Neuronal stem cell (in vitro differentiated cells): ENCODE data around the gene ARHGEF37.
"Not testable (repeated sequence)": the region's sequence is repeated elsewhere in the genome, so short reads cannot be mapped to it uniquely, and the experiment has no call there.

ENCODE experiments used
- DNase-seq: peaks from one replicate; pipeline ENCODE4 v3.0.0-alpha.2; 2013; ENCODE audit warnings: low spot score
- H2AFZ ChIP-seq: one replicate; pipeline ENCODE4 v1.6.1; 2013; ENCODE audit warnings: mild to moderate bottlenecking, low read length, inconsistent platforms
- H2AK5ac ChIP-seq: 2 replicates; pipeline ENCODE4 v1.6.1; 2013; ENCODE audit warnings: low read depth, mild to moderate bottlenecking, inconsistent platforms, low read length, moderate library complexity, mixed read lengths
- H2BK120ac ChIP-seq: 2 replicates; pipeline ENCODE4 v1.6.1; 2013; ENCODE audit warnings: low read depth, mild to moderate bottlenecking, inconsistent platforms, low read length, moderate library complexity, mixed read lengths
- H2BK12ac ChIP-seq: one replicate; pipeline ENCODE4 v1.6.1; 2013; ENCODE audit warnings: low read length, inconsistent platforms
- H2BK15ac ChIP-seq: 2 replicates; pipeline ENCODE4 v1.6.1; 2013; ENCODE audit warnings: mild to moderate bottlenecking, low read length, inconsistent platforms, mixed read lengths
- H2BK5ac ChIP-seq: one replicate; pipeline ENCODE4 v1.6.1; 2013; ENCODE audit warnings: inconsistent platforms, mild to moderate bottlenecking, low read length, moderate library complexity
- H3K14ac ChIP-seq: one replicate; pipeline ENCODE4 v1.6.1; 2013; ENCODE audit warnings: low read length, inconsistent platforms
- H3K18ac ChIP-seq: 2 replicates; pipeline ENCODE4 v1.6.1; 2013; ENCODE audit warnings: low read length, inconsistent platforms
- H3K23ac ChIP-seq: 2 replicates; pipeline ENCODE4 v1.6.1; 2013; ENCODE audit warnings: low read depth, mild to moderate bottlenecking, mixed read lengths, low read length, inconsistent platforms; ENCODE audit not compliant: poor library complexity
- H3K27ac ChIP-seq: replicated peaks from 3 replicates; pipeline ENCODE4 v1.5.1; 2013; ENCODE audit warnings: low read length, inconsistent platforms
- H3K27me3 ChIP-seq, 3 experiments: 2 replicates each; pipeline ENCODE4 v1.6.1; 2013; ENCODE audit warnings: low read length in 3 of 3, mild to moderate bottlenecking in 2 of 3, inconsistent platforms in 1 of 3, low read depth in 1 of 3, mixed read lengths in 1 of 3, moderate library complexity in 1 of 3; ENCODE audit not compliant: control insufficient read depth in 3 of 3, insufficient read depth in 3 of 3
- H3K36me3 ChIP-seq, 2 donors: replicated peaks in 1 of 2; 2 replicates each; pipeline ENCODE4 v1.6.1; 2013; ENCODE audit warnings: low read length in 2 of 2; ENCODE audit not compliant: control insufficient read depth in 2 of 2, insufficient read depth in 2 of 2
- H3K4ac ChIP-seq: 2 replicates; pipeline ENCODE4 v1.6.1; 2013; ENCODE audit warnings: inconsistent platforms, mild to moderate bottlenecking, low read length, moderate library complexity
- H3K4me1 ChIP-seq, 2 donors: 1 replicate in 1 of 2; 2 replicates in 1 of 2; pipeline ENCODE4 v1.6.1; 2013; ENCODE audit warnings: low read length in 2 of 2, low read depth in 1 of 2; ENCODE audit not compliant: control insufficient read depth in 2 of 2, insufficient read depth in 1 of 2
- H3K4me2 ChIP-seq: one replicate; pipeline ENCODE4 v1.6.1; 2013; ENCODE audit warnings: mild to moderate bottlenecking, low read length, inconsistent platforms; ENCODE audit not compliant: insufficient read depth, poor library complexity, severe bottlenecking
- H3K4me3 ChIP-seq, 2 donors: 2 replicates each; pipeline ENCODE4 v1.5.1; 2013; ENCODE audit warnings: low read length in 2 of 2, mild to moderate bottlenecking in 2 of 2, inconsistent platforms in 1 of 2, moderate library complexity in 1 of 2
- H3K79me1 ChIP-seq: one replicate; pipeline ENCODE4 v1.6.1; 2013; ENCODE audit warnings: low read depth, mild to moderate bottlenecking, inconsistent platforms, low read length, moderate library complexity
- H3K9ac ChIP-seq: one replicate; pipeline ENCODE4 v1.6.1; 2013; ENCODE audit warnings: mild to moderate bottlenecking, low read depth, low read length, inconsistent platforms; ENCODE audit not compliant: poor library complexity
- H3K9me3 ChIP-seq, 2 donors: replicated peaks in 1 of 2; 2 replicates each; pipeline versions ENCODE3 to v1.6.1; 2013; ENCODE audit warnings: low read length in 2 of 2, mild to moderate bottlenecking in 2 of 2, inconsistent platforms in 1 of 2, low read depth in 1 of 2, mixed read lengths in 1 of 2, moderate library complexity in 1 of 2; ENCODE audit not compliant: control insufficient read depth in 2 of 2, insufficient read depth in 1 of 2
- H4K8ac ChIP-seq: one replicate; pipeline ENCODE4 v1.6.1; 2013; ENCODE audit warnings: low read depth, mild to moderate bottlenecking, inconsistent platforms, low read length, moderate library complexity
- H4K91ac ChIP-seq: one replicate; pipeline ENCODE4 v1.6.1; 2013; ENCODE audit warnings: low read length, low read depth, mild to moderate bottlenecking, inconsistent platforms; ENCODE audit not compliant: poor library complexity
- WGBS, 2 donors: extraction: QIAGEN DNeasy Blood & Tissue Kit; methylation state at CpG; one replicate each; pipeline ENCODE4 v1.1.7; 2013; ENCODE audit warnings: missing lambda C conversion rate in 2 of 2, mixed read lengths in 1 of 2; ENCODE audit not compliant: insufficient read length in 2 of 2, insufficient replicate concordance in 1 of 2; ENCODE audit errors: extremely low coverage in 2 of 2; 5-methylcytosine and 5-hydroxymethylcytosine counted together

Gene ARHGEF37

GRCh38 chr5:149666212-149666852 is 85.0 kb downstream of the ARHGEF37 start:
- H3K4me3 ChIP-seq: no peak overlapping the region
- no peaks in the 10 kb centered on the region for H3K9me3 ChIP-seq
- no peak overlapping the region for H3K9ac ChIP-seq
- H2BK15ac ChIP-seq: no peak overlapping the region
- H3K4ac ChIP-seq: no peak overlapping the region
- no peak overlapping the region for H4K8ac ChIP-seq
- no peaks in the 10 kb centered on the region for H3K79me1 ChIP-seq
- no peaks in the 10 kb centered on the region for H3K36me3 ChIP-seq
- H3K23ac ChIP-seq: no peak overlapping the region
- no peak overlapping the region for H2AFZ ChIP-seq
- H3K14ac ChIP-seq: no peak overlapping the region
- H3K27me3 ChIP-seq: peaks cover 0 to 5% (median 0%) of the 10 kb centered on the region in 3 experiments
- H2BK12ac ChIP-seq: no peak overlapping the region
- H2BK120ac ChIP-seq: no peak overlapping the region
- H3K4me2 ChIP-seq: no peak overlapping the region
- WGBS, 2 donors: no CpG with 5 or more reads among the region's 4 CpGs
- no peaks in the 10 kb centered on the region for H3K4me1 ChIP-seq
- no peak for DNase-seq
- H2AK5ac ChIP-seq: no peak overlapping the region
- H2BK5ac ChIP-seq: no peak overlapping the region
- no peak overlapping the region for H3K18ac ChIP-seq
- H4K91ac ChIP-seq: no peak overlapping the region
- H3K27ac ChIP-seq: no peak overlapping the region

GRCh38 chr5:149667084-149667828 is 86.0 kb downstream of the ARHGEF37 start:
- peaks cover 0 to 6% of the 10 kb centered on the region in 2 donors for H3K9me3 ChIP-seq
- no peak overlapping the region for H2AFZ ChIP-seq
- no peaks in the 10 kb centered on the region for H3K4me1 ChIP-seq
- H3K36me3 ChIP-seq: no peaks in the 10 kb centered on the region
- H3K27me3 ChIP-seq: peaks cover 0 to 5% (median 0%) of the 10 kb centered on the region in 3 experiments
- no peak overlapping the region for H3K27ac ChIP-seq
- no peak overlapping the region for H4K8ac ChIP-seq
- no peak overlapping the region for H3K4me2 ChIP-seq
- WGBS, 2 donors: no CpG with 5 or more reads among the region's 7 CpGs
- no peak overlapping the region for H2BK120ac ChIP-seq
- H3K79me1 ChIP-seq: no peaks in the 10 kb centered on the region
- no peak overlapping the region for H3K23ac ChIP-seq
- no peak overlapping the region for H2BK5ac ChIP-seq
- no peak overlapping the region for H3K14ac ChIP-seq
- H2BK12ac ChIP-seq: no peak overlapping the region
- H4K91ac ChIP-seq: no peak overlapping the region
- no peak overlapping the region for H2AK5ac ChIP-seq
- no peak overlapping the region for H3K4ac ChIP-seq
- no peak overlapping the region for H3K4me3 ChIP-seq
- H3K9ac ChIP-seq: no peak overlapping the region
- no peak overlapping the region for H2BK15ac ChIP-seq
- DNase-seq: no peak
- no peak overlapping the region for H3K18ac ChIP-seq

GRCh38 chr5:149667829-149668330 is 86.6 kb downstream of the ARHGEF37 start:
- Histone ChIP-seq H3K18ac (no peak overlapping the region), H3K4me2 (no peak overlapping the region), H3K14ac (no peak overlapping the region), H2AK5ac (no peak overlapping the region), H3K27ac (no peak overlapping the region), H3K79me1 (no peaks in the 10 kb centered on the region), H4K91ac (no peak overlapping the region), H3K36me3 (no peaks in the 10 kb centered on the region), H3K27me3 (peaks cover 0 to 5% (median 0%) of the 10 kb centered on the region in 3 experiments), H3K4ac (no peak overlapping the region), H2BK5ac (no peak overlapping the region), H2BK15ac (no peak overlapping the region), H3K9ac (no peak overlapping the region), H2BK12ac (no peak overlapping the region), H3K9me3 (peaks cover 0 to 6% of the 10 kb centered on the region in 2 donors), H3K23ac (no peak overlapping the region), H2AFZ (no peak overlapping the region), H3K4me1 (no peaks in the 10 kb centered on the region), H2BK120ac (no peak overlapping the region), H4K8ac (no peak overlapping the region), H3K4me3 (no peak overlapping the region)
- DNase-seq: no peak
- no CpG with 5 or more reads among the region's 6 CpGs for WGBS, 2 donors

GRCh38 chr5:149669273-149669672 is 88.0 kb downstream of the ARHGEF37 start:
- not testable (repeated sequence) for H3K27me3 ChIP-seq, H2BK5ac ChIP-seq, H3K36me3 ChIP-seq, H3K27ac ChIP-seq, H3K4me2 ChIP-seq, H4K91ac ChIP-seq, H3K79me1 ChIP-seq, H2BK120ac ChIP-seq, H2BK12ac ChIP-seq, H3K9ac ChIP-seq, H3K9me3 ChIP-seq, H2AK5ac ChIP-seq, H2BK15ac ChIP-seq, H3K18ac ChIP-seq, DNase-seq, H4K8ac ChIP-seq, H2AFZ ChIP-seq, H3K4ac ChIP-seq, H3K14ac ChIP-seq, H3K4me1 ChIP-seq, H3K4me3 ChIP-seq, H3K23ac ChIP-seq
- WGBS, 2 donors: no CpG with 5 or more reads among the region's 3 CpGs
